Head of caudate nucleus (tissue), 42 donors: ENCODE results near the gene ZCCHC24.
A peak's percentile ranks its signal among the peaks of the same experiment; 100 is the strongest.

Experiments used
- DNase-seq, 42 donors: peaks; one replicate each; pipeline versions ENCODE4 v3.0.0 to v3.0.0-alpha.2; 2020 to 2021; ENCODE audit warnings: mixed read lengths in 7 of 42
- intact Hi-C: fragments of 100-400 bp; cut with DNase I; formaldehyde crosslinking; loops from one replicate; pipeline ENCODE4 v1.15.0; 2022

ZCCHC24 gene

DNA sequence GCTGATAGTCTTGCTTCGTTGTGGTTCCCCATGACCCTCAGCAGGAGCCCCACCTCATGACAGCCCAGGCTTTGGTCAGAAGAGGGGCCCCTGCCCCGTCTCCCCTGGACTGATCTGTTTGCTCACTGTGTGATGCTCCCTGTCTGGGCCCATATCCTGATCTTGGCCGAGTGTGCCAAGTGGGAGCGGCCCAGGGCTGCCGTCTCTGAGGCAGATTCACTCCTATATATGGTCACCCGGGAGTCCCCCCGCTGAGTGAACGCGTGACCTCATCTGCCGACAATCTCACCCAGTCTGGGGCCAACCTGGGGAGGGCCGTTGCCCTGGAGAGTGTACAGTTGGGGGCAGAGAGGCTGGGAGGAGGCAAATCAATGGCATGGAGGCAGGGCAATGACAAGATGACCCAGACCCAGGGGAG is 63.6 kb downstream of the ZCCHC24 start:
- peak in 31 of 42 donors; percentile 41 to 84 (median 61) for DNase-seq
- intact Hi-C loops, result no loop called here

DNA sequence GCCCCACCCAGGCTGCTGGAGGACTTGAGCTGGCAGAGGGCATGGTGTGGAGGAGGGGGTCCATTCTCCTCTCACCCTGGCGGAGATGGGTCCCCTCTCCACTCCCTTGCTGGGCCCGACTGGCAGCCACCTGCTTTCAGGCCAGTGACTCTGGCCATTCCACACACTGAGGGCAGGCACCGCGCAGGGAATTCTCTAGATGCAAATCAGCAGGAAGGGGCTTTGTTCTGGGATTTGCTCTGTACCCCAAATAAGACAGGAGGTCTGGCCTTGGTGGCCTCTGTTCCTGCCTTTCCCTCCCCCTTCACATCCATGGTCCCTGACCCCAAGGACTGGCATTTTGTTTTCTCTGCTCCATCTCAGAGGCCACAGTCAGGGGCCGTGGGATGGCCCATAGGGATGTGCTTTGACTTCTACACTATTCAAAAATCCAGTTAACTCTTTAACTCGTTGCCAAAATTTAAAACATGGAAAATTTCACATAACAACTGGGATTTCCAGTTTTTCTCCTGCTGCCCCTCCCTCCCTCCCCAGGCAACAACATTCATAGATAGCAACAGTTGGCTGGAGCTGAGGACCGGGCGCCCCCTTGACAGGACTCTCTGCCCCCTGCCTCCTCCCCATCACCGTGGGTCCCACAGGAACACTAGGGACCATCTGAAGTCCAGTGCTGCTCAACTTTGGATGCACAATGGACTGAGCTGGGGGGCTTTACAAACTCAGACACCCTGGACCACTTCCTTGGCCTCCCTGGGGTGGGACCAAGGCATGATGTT is 64.3 kb downstream of the ZCCHC24 start:
- intact Hi-C loops, result no loop called here
- peak in 6 of 42 donors; percentile 9 to 46 (median 30) for DNase-seq

DNA sequence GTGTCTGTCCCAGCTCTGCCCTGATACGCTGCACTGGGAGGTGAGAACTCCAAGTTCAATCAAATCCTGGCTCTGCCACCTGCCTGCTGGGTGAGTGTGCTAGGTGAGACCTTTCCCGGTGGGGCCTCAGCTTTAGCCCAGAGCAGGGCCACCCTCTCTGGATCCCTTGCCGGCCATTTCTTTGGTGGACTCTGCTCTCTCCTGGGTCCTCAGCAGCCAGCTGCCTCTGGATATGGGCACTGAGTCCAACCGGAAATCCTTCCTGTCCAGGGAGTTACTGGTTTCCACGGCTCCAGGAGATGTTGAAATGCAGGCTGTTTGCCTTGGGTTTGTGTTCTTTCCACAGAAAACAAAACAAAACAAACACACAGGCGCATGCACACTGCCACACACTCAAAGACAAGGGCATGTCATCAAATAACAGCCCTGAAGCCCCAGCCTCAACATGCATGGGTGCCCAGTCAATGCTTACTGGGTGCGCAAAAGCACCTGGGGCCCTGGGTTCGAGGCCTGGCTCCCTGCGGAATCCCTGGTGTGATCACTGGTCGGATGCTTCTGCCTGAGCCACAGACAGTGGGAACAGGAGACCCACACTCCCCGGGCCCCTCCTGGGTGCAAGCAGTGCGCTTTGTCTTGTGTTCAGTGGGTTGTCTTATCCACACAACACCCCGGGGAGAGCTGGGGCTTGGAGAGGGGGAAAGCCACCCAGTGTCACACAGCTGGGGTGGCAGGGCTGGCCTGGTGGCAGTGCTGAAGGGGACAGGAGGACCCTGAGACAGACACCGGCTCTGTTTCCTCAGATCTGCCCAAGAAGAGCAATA is 65.1 kb downstream of the ZCCHC24 start:
- DNase-seq, result peak in 9 of 42 donors; percentile 10 to 67 (median 37)
- intact Hi-C loops, result no loop called here

DNA sequence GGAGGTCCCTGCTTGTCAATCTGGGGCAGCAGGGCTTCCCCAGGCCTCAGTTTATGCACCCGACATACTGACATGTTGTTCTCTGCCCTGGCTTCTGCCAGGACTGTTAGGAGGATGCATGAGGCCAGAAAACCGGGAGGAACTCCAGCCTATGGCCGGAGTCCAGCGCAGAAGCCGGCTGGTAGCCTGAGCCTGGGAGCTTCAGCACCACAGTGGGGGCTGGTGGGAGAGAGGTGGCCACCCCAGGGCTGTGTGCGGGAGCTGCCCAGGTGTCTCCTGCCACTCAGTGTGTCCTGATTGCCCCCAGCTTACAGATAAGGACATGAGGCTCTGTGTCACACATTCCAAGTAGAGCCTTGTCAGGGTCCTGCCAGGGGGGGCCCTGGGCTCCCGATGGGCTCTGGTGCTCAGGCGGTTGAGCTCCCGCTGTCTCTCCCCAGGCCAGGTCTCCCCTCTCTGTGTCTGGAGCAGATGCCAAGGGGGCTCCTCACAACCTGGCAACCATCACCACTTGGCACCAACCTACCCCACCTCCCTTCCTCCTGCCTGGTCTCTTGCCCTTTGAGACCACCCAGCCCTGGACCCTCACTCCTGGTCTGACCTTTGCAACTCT is 65.8 kb downstream of the ZCCHC24 start:
- DNase-seq, result peak in 19 of 42 donors; percentile 39 to 81 (median 55)
- intact Hi-C loops, result no loop called here

DNA sequence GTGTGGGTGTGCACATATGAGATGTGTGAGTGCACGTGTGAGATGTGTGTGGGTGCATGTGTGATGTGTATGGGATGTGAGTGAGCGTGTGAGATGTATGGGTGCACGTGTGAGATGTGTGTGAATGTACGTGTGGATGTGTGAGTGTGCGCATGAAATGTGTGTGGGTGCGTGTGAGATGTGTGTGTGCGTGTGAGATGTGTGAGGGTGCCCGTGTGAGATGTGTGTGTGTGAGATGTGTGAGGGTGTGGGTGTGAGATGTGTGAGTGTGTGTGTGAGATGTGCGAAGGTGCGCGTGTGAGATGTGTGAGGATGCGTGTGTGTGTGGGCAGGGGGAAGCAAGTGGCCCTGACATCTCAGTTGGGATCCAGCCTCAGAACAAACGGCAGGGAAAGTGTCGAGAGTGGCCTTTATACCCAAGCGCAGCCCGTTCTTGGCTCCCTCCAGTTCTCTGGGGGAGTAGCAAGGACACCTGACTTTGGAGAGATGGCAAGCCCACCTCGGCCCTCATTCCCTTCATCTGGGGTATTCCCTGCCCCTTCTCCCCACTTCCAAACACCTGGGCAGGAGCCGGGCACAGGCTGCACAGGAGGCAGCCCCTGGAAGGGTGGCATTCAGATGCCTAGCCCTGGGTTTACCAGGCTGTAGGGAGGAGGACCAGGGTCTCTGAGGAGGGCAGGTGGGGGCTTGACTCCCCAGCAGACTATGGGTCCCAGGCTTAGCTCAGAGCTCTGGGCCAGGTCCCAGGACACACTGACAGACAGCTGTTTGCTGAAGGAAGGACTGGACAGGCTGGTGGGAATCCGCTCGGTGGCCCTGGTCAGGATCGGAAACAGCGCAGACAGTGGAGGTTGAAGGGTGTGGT is 66.5 kb downstream of the ZCCHC24 start:
- intact Hi-C loops, result no loop called here
- DNase-seq, result peak in 4 of 42 donors; percentile 6 to 31 (median 12)

DNA sequence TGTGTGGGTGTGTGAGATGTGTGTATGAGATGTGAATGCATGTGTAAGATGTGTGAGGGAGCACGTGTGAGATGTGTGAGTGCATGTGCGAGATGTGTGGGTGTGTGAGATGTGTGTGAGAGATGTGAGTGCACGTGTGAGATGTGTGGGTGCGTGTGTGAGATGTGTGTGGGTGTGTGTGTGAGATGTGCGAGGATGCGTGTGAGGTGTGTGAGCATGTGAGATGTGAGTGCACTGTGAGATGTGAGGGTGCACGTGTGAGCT is 67.1 kb downstream of the ZCCHC24 start:
- intact Hi-C loops, result no loop called here
- DNase-seq, result no peak

DNA sequence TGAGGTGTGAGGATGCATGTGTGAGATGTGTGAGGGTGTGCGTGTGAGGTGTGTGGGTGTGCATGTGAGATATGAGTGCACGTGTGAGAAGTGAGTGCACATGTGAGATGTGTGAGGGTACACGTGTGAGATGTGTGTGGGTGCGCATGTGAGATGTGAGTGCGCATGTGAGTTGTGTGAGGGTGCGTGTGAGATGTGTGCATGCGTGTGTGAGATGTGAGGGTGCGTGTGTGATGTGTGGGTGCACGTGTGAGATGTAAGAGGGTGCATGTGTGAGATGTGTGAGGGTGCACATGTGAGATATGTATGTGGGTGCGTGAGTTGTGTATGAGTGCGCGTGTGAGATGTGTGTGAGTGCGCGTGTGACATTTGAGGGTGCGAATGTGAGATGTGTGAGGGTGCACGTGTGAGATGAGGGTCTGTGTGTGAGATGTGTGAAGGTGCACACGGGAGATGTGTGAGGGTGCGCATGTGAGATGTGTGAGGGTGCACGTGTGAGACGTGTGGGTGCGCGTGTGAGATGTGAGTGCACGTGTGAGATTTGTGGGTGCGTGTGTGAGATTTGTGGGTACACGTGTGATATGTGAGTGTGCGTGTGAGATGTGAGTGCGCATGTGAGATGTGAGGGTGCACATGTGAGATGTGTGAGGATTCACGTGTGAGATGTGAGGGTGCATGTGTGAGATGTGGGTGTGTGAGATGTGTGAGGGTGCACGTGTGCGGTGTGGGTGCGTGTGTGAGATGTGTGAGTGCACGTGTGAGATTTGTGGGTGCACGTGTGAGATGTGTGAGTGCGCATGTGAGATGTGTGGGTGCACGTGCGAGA is 67.7 kb downstream of the ZCCHC24 start:
- intact Hi-C loops, result no loop called here
- DNase-seq, result peak in 3 of 42 donors; percentile 1 to 24 (median 11)

DNA sequence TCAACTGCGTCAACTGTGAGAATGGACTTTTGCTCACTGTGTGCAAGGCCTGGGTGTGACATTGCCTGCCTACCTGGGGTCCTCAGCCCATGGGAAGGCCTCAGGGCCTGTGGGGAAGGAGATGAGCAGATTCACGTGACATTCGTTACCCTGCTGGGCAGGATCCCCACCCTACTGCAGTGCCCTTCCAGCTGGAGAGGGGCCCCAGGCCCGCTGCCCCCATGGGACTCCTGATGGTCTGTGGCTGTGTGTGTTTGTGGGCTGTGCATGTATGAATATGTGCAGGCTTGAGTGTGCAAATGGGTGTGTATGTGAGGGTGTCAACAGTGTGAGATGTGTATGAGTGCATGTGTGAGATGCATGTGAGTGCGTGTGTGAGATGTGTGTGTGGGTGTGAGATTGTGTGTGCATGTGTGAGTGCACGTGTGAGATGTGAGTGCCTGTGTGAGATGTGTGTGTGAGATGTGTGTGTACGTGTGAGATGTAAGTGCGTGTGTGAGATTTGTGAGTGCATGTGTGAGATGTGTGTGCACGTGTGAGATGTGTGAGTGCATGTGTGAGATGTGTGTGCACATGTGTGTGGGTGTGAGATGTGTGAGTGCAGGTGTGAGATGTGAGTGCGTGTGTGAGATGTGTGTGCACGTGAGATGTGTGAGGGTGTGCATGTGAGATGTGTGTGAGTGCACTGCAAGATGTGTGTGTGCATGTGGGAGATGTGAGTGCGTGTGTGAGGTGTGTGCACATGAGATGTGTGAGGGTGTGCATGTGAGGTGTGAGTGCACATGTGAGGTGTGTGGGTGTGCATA is 68.5 kb downstream of the ZCCHC24 start:
- DNase-seq, result peak in 4 of 42 donors; percentile 3 to 25 (median 20)
- intact Hi-C loops, result no loop called here

DNA sequence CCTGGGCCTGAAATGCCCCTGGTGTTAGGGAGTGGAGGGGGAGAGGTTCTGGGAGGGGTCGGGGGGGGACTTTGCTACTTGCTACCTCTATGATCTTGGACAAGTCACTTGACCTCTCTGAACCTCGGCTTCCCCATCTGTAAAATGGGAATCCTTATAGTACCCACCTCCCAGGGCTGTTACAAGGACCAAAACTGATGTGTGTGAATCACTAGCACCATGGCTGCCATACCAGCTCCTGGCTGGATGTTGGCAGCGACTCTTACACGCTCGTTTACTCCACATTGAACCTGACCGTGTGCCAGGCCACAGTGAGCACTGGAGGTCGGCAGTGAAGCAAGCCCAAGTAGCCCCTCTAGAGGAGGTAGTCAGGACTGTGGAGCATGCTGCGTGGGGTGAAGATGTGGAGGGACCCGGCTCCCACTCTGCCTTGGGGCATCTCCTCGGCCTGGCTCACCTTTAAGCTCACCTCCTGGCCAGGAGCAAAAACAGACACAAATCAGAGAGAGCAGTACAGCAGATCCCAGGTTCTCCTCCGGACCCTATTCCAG is 69.3 kb downstream of the ZCCHC24 start:
- intact Hi-C loops, result no loop called here
- peak in 4 of 42 donors; percentile 4 to 25 (median 16) for DNase-seq

DNA sequence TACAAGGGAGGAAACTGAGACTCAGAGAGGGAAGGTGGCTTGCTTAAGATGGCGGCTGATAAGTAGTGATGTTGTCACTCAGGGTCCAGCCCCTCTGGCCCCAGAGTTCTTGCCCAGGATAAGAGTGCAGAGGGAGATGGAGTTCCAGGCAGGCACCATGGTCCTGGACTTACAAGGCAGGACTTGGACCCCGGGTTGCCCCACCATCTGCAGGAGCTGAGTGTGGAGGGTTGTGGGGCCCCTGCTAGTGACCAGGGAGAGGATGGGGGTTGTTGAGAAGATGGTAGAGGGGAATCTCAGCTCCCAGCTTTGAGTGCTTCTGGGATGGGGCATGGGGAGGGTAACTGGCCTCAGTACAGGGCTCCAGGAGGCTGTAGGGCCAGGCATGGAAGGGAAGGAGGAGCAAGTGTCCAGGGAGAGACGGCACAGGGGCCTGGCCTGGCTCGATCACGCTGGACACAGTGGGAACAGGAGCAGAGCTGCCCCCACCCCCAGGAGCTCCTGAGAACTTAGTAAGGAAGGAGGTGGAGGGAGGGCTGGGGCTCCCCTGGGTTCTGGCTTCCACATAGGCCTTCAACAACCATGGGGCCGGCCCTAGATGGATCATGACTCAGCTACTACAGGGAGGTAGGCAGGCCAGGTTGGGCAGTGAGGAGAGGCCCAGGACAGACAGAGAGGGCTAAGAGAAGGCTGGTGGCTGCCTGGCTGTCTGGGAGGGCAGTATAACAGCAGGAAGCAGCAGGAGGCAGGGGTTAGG is 69.9 kb downstream of the ZCCHC24 start:
- peak in 5 of 42 donors; percentile 4 to 35 (median 10) for DNase-seq
- intact Hi-C loops, result loop anchor here (2.0 kb wide), 1 partner anchor 91 kb away; no protein-coding TSS in a partner anchor

DNA sequence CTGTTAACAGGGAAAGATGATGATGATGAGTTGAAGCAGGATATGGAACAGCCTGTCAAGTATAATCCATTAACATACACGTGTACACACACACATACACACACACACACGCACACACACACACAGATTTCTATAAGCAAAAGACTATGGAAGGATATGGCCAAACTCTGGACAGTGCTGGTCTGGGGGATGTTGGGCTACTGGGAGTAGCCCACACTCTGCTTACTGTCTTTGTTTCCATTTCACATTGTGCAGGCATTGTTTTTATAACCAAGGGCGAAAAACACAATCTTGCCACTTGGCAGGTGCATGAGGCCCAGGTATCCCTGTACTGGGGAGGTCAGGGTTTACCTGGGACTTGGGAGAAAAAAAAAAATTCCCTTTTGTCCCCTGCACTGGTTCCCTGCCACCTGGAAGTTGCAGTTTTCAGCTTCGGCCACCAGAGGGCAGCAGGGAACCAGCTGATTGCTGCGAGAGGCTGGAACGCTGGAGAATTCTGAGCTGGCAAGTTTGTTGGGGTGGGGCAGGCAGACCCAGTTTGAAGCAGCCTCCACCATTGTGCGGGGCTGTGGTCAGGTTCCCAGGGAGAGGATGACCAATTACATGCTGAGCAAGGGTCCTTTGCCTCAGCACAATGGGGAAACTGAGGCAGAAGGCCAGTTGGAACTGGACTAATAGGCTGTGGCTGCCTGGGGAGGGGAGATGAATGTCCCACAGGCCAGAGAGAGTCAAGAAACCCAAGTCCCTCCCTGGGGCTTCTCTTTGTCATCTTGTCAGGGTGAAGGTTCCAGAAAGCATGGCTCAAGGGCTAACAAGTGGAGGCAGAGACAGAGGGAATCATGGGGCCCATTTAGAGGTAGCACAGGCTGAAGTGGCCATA is 70.9 kb downstream of the ZCCHC24 start:
- intact Hi-C loops, result loop anchor here (2.0 kb wide), 1 partner anchor 92 kb away; no protein-coding TSS in a partner anchor
- peak; percentile 58 to 95 (median 88) for DNase-seq

DNA sequence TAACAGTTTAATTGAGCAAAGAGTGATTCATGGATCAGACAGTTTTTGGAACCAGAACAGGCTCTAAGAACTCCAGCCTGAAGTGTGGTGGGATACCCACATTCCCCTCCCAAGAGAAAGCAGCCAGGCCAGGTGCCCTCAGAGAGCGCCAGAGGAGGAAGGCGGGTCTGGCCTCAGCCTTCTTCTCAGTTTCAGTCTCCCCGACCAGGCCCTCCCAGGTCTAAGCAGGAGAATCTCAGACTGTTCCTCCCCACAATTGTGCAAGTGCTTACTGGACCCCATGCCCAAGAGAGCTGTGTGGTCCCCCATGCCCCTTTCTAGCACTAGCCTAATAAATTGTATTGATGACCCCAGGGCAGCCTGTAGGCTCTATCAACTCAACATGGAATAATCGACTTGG is 72.6 kb downstream of the ZCCHC24 start:
- DNase-seq, result peak in 2 of 42 donors; percentile 26 to 27

DNA sequence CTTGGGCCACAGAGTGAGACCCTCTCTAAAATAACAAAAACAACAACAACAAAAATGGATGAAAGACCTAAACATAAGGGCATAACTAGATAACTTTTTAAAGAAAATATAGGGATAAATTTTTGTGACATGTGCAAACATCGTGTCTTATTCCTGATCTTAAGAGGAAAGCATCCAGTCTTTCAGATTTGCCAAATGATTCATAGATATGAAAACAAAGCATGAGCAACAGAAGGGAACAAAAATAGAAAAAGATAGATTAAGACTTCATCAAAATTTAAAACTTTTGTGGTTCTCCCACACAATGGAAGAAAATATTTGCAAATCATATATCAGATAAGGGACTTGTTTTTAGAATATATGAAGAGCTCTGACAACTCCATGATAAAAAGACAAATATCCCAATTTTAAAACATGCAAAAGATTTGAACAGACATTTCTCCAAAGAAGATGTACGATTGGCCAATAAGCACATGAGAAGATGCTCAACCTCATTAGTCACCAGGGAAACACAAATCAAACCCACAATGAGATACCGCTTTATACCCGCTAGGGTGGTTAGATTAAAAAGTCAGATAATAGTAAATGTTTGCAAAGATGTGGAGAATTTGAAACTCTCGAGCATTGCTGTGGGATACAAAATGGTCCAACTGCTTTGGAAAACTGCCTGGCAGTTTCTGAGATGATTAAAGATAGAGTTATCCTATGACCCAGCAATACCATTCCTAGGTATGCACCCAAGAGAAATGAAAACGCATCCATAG is 77.8 kb downstream of the ZCCHC24 start:
- intact Hi-C loops, result no loop called here
- no peak for DNase-seq

More for the DNA sequence above, 72.6 kb downstream of the ZCCHC24 start:
- intact Hi-C loops, result no loop called here

DNA sequence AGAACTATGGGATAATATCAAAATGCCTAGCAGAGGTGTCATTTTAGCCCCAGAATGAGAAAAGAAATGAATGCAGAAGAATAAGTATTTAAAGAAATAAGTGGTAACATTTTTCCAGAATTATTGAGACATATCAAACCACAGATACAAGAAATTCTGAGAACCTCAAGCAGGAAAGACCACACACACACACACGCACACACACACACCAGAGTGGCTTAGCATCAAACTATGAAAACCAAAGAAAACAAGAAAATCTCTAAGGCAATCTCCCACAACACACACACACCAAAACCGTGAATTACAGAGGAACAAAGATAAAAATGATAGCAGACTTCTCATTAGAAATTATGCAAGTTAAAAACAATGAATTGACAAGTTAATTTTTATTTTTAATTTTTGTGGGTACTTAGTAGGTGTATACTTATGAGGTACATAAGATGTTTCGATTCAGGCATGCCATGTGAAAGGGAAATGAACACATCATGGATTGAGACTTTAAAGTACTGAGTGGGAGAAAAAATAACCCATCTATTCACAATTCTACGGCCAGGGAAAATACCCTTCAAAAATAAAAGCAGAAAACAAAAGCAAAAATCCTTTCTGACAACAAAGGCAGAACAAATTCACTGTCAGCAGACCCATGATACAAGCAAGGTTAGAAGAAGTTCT is 83.6 kb downstream of the ZCCHC24 start:
- DNase-seq, result no peak
- intact Hi-C loops, result no loop called here
